ENCODE data around the gene SLC25A53. TPM values are rescaled to one million over a fixed set of nuclear protein-coding genes. Genes with fewer than 3 reads are reported as not detected.

Gene SLC25A53
- total and polyA plus RNA-seq, 2 donors (not counting 1 experiment from before 2014, with no cell fraction given) = 10.3 to 20.7 TPM

DNA sequence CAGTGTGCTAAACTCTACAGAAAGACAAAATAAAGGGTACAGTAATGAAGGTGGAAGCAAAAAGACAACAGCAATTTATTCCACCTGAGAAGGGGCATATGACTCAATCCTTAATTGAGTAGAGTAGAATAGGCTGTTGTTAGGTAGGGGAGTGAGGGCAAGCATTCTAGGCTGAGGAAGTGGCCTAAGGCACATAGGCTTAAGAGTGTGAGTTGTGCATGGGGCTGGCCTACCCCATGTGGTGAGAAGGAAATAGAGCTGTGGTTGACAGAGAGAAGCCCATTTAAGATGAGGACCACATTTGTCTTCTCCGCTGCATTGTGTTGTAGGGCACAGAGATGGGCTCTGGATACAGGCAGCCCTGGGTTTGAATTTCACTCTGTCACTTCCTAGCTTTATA is 47.9 kb downstream of the SLC25A53 start:
- H3K27me3 ChIP-seq (replicated peaks in 1 of 4; ENCODE audit: control extremely low read depth in 1 of 4, control insufficient read depth in 3 of 4, insufficient read depth in 4 of 4, low read length in 3 of 4) = no peaks in the 10 kb centered on the region
- DNase-seq (no peak), ATAC-seq (ENCODE audit: low read depth) (no peak)
- TF ChIP-seq, protein P1, sequence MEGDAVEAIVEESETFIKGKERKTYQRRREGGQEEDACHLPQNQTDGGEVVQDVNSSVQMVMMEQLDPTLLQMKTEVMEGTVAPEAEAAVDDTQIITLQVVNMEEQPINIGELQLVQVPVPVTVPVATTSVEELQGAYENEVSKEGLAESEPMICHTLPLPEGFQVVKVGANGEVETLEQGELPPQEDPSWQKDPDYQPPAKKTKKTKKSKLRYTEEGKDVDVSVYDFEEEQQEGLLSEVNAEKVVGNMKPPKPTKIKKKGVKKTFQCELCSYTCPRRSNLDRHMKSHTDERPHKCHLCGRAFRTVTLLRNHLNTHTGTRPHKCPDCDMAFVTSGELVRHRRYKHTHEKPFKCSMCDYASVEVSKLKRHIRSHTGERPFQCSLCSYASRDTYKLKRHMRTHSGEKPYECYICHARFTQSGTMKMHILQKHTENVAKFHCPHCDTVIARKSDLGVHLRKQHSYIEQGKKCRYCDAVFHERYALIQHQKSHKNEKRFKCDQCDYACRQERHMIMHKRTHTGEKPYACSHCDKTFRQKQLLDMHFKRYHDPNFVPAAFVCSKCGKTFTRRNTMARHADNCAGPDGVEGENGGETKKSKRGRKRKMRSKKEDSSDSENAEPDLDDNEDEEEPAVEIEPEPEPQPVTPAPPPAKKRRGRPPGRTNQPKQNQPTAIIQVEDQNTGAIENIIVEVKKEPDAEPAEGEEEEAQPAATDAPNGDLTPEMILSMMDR (IDR thresholded peaks at IDR 0.05) = no peak
- TF ChIP-seq EZH2 (IDR thresholded peaks at IDR 0.05; ENCODE audit: borderline replicate concordance, insufficient read depth, low read depth, low read length, poor library complexity, severe bottlenecking) = no peak
- no peak overlapping the region for H3K9ac ChIP-seq (ENCODE audit: low read length)
- H3K9me3 ChIP-seq (ENCODE audit: control extremely low read depth in 1 of 3, control insufficient read depth in 2 of 3, insufficient read depth in 1 of 3, low read length in 2 of 3) = no peaks in the 10 kb centered on the region
- intact Hi-C loops (cut with micrococcal nuclease) = no loop called here
- Mint-ChIP-seq H3K9me3 (ENCODE audit: insufficient read depth) (no peaks in the 10 kb centered on the region), H3K27me3 (no peaks in the 10 kb centered on the region), H3K27ac (no peak overlapping the region), H3K4me3 (no peak overlapping the region), H3K4me1 (peaks cover 29% of the 10 kb centered on the region)
- no peak overlapping the region for H3K4me3 ChIP-seq (ENCODE audit: control extremely low read depth in 1 of 5, extremely low read depth in 1 of 5, insufficient read depth in 1 of 5, low read depth in 2 of 5, low read length in 4 of 5)
- H3K4me2 ChIP-seq (replicated peaks; ENCODE audit: low read depth, low read length, poor library complexity, severe bottlenecking) = no peak overlapping the region
- H2AFZ ChIP-seq (ENCODE audit: insufficient read depth, low read depth, low read length, poor library complexity, severe bottlenecking) = no peak overlapping the region
- no peaks in the 10 kb centered on the region for H3K36me3 ChIP-seq (replicated peaks in 1 of 2; ENCODE audit: control extremely low read depth in 1 of 2, control insufficient read depth in 1 of 2, extremely low read depth in 1 of 2, insufficient read depth in 2 of 2, low read length in 1 of 2)
- ChIA-PET POLR2A (no interaction called here), CTCF (interaction anchor here (0.6 kb wide), 1 partner anchor 27 kb away, joined by 3 read pairs; no protein-coding TSS in a partner anchor)
- H4K20me1 ChIP-seq (ENCODE audit: control insufficient read depth, insufficient read depth, low read length, poor library complexity, severe bottlenecking) = no peaks in the 10 kb centered on the region
- no peaks in the 10 kb centered on the region for H3K79me2 ChIP-seq (ENCODE audit: control insufficient read depth, insufficient read depth, low read length)
- H3K4me1 ChIP-seq (ENCODE audit: control insufficient read depth in 2 of 2, insufficient read depth in 2 of 2, low read length in 2 of 2) = peaks cover 20 to 31% of the 10 kb centered on the region in 2 donors
- no peak overlapping the region for H3K27ac ChIP-seq (ENCODE audit: low read length in 2 of 2)
- no CpG with 5 or more reads among the region's 1 CpG for WGBS (ENCODE audit: insufficient coverage)

DNA sequence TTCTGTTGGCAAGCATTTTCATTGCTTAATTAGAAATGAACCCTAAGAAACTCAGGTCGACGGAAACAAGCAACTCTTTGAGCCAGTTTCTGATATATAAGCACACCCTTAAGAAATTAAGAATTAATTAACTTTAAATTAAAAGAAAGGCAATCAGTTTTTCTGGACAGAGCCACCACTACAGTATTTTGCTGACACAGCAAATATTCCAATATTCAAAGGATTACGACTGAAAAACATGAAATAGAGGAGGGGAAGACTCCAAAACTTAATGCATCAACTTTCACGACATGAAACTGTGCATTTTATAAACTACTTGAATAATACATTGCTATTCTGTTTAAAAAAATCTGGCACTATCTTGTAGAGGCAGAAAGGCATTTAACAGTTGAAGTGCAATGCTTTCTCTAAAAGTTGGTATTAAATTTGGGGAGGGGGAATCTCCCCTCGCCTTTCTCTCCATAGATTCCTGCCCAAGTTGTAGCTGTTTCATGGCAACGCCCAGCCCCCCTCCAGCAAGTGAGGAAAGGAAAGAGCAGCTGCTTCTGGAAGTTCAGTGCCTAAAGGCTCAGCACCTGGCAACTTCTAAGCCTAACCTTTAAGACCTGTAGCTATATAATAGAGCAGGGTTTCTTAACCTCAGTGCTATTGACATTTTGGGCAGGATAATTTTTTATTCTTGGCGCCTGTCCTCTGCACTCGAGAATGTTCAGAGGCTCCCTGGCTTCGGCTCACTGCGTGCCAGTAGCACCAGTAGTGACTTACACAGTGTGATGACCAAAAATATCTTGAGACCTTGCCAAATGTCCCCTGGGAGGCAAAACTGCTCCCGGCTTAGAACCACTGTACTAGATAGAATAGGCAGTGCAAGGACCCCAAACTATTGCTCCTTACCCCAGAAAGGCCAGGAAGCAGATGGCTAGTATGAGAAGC is 51.2 kb downstream of the SLC25A53 start:
- no peak overlapping the region for H3K4me2 ChIP-seq (replicated peaks; ENCODE audit: low read depth, low read length, poor library complexity, severe bottlenecking)
- DNase-seq = no peak

More for the DNA sequence above, 51.2 kb downstream of the SLC25A53 start:
- Mint-ChIP-seq H3K27me3 (no peaks in the 10 kb centered on the region), H3K9me3 (ENCODE audit: insufficient read depth) (no peaks in the 10 kb centered on the region), H3K27ac (no peak overlapping the region), H3K4me3 (no peak overlapping the region), H3K4me1 (peaks cover 9% of the 10 kb centered on the region)
- Histone ChIP-seq H3K27ac (ENCODE audit: low read length in 2 of 2) (no peak overlapping the region), H3K4me3 (ENCODE audit: control extremely low read depth in 1 of 5, extremely low read depth in 1 of 5, insufficient read depth in 1 of 5, low read depth in 2 of 5, low read length in 4 of 5) (no peak overlapping the region), H3K9ac (ENCODE audit: low read length) (no peak overlapping the region), H3K79me2 (ENCODE audit: control insufficient read depth, insufficient read depth, low read length) (no peaks in the 10 kb centered on the region), H3K27me3 (replicated peaks in 1 of 4; ENCODE audit: control extremely low read depth in 1 of 4, control insufficient read depth in 3 of 4, insufficient read depth in 4 of 4, low read length in 3 of 4) (no peaks in the 10 kb centered on the region), H3K9me3 (ENCODE audit: control extremely low read depth in 1 of 3, control insufficient read depth in 2 of 3, insufficient read depth in 1 of 3, low read length in 2 of 3) (no peaks in the 10 kb centered on the region), H2AFZ (ENCODE audit: insufficient read depth, low read depth, low read length, poor library complexity, severe bottlenecking) (no peak overlapping the region), H3K36me3 (replicated peaks in 1 of 2; ENCODE audit: control extremely low read depth in 1 of 2, control insufficient read depth in 1 of 2, extremely low read depth in 1 of 2, insufficient read depth in 2 of 2, low read length in 1 of 2) (no peaks in the 10 kb centered on the region), H3K4me1 (ENCODE audit: control insufficient read depth in 2 of 2, insufficient read depth in 2 of 2, low read length in 2 of 2) (peaks cover 4 to 9% of the 10 kb centered on the region in 2 donors), H4K20me1 (ENCODE audit: control insufficient read depth, insufficient read depth, low read length, poor library complexity, severe bottlenecking) (no peaks in the 10 kb centered on the region)
- TF ChIP-seq, protein P1 (IDR thresholded peaks at IDR 0.05) = no peak
- TF ChIP-seq EZH2 (IDR thresholded peaks at IDR 0.05; ENCODE audit: borderline replicate concordance, insufficient read depth, low read depth, low read length, poor library complexity, severe bottlenecking) = no peak
- POLR2A ChIA-PET = no interaction called here
- intact Hi-C loops (cut with micrococcal nuclease) = no loop called here
- ATAC-seq (ENCODE audit: low read depth) = no peak
- no CpG with 5 or more reads among the region's 11 CpGs for WGBS (ENCODE audit: insufficient coverage)
- CTCF ChIA-PET = no interaction called here
